WTC11 (cell line): ENCODE data around the gene PLXDC1. TPM values are rescaled to one million over a fixed set of nuclear protein-coding genes. Genes with fewer than 3 reads are reported as not detected.

ENCODE experiments used
- ATAC-seq: fragments of 200-7000 bp; cut with Tn5 transposase; 2 replicates; pipeline ENCODE4 v1.10.0; 2021; ENCODE audit warnings: mild to moderate bottlenecking, moderate library complexity
- CTCF ChIA-PET: fragments of 300-600 bp; sonication (Branson Sonifier 250); formaldehyde crosslinking; loops from one replicate; lab custom pipeline; 2021; ENCODE audit warnings: antibody characterized with exemption; lab: Charles Lee
- POLR2A ChIA-PET: fragments of 350-600 bp; sonication (Branson Sonifier 250); formaldehyde crosslinking; loops from one replicate; lab custom pipeline; 2021; ENCODE audit warnings: antibody characterized with exemption; lab: Charles Lee
- DNase-seq: peaks from one replicate; pipeline ENCODE4 v3.0.0; 2021; ENCODE audit warnings: low spot score
- H3K27ac Mint-ChIP-seq: 2 replicates; pipeline ENCODE4 v1.8.0; 2021; ENCODE audit warnings: mixed read lengths
- H3K27me3 Mint-ChIP-seq: 2 replicates; pipeline ENCODE4 v1.8.0; 2021; ENCODE audit warnings: low read depth, mild to moderate bottlenecking, moderate library complexity, mixed read lengths
- H3K36me3 Mint-ChIP-seq: 2 replicates; pipeline ENCODE4 v1.8.0; 2021; ENCODE audit warnings: mixed read lengths
- H3K4me1 Mint-ChIP-seq: 2 replicates; pipeline ENCODE4 v1.8.0; 2022; ENCODE audit warnings: mixed read lengths
- H3K4me3 Mint-ChIP-seq: 2 replicates; pipeline ENCODE4 v1.8.0; 2021; ENCODE audit warnings: mild to moderate bottlenecking, moderate library complexity, mixed read lengths
- H3K9me3 Mint-ChIP-seq: 2 replicates; pipeline ENCODE4 v1.8.0; 2021; ENCODE audit warnings: mixed read lengths
- CREB1 ChIP-seq: sonication (generic); formaldehyde crosslinking; IDR thresholded peaks from 2 replicates; pipeline ENCODE4 v1.8.0; 2023; ENCODE audit warnings: mild to moderate bottlenecking, missing genetic modification reagents
- FOXJ3 ChIP-seq: sonication (generic); formaldehyde crosslinking; IDR thresholded peaks from 2 replicates; pipeline ENCODE4 v1.9.0; 2021; ENCODE audit warnings: missing genetic modification reagents, mild to moderate bottlenecking, borderline replicate concordance
- HMGA2 ChIP-seq: fragments of 250-450 bp; sonication (Bioruptor Pico); IDR thresholded peaks from 2 replicates; pipeline ENCODE4 v1.4.0; 2021; ENCODE audit warnings: mild to moderate bottlenecking, moderate library complexity
- MXD4 ChIP-seq: fragments of 250-450 bp; sonication (Bioruptor Pico); IDR thresholded peaks from 2 replicates; pipeline ENCODE4 v1.8.0; 2021; ENCODE audit warnings: mild to moderate bottlenecking, moderate library complexity, borderline replicate concordance
- NR3C1 ChIP-seq: sonication (generic); formaldehyde crosslinking; conservative IDR thresholded peaks from 2 replicates; pipeline ENCODE4 v1.8.1; 2023; ENCODE audit warnings: low read depth, mild to moderate bottlenecking, missing genetic modification reagents
- ZNF219 ChIP-seq: sonication (generic); formaldehyde crosslinking; IDR thresholded peaks from 2 replicates; pipeline ENCODE4 v1.8.0; 2023; ENCODE audit warnings: missing genetic modification reagents, mild to moderate bottlenecking, borderline replicate concordance
- total RNA-seq: library from RNA; stranded (reverse); gene quantifications from 3 replicates; pipeline ENCODE4 v1.2.3, GENCODE V29; 2021
- TF ChIP-seq, protein P1 (sequence below): sonication (generic); formaldehyde crosslinking; IDR thresholded peaks from 2 replicates; pipeline ENCODE4 v1.8.0; 2022; ENCODE audit warnings: mild to moderate bottlenecking, missing genetic modification reagents
- TF ChIP-seq, protein P2 (sequence below): sonication (generic); formaldehyde crosslinking; IDR thresholded peaks from 2 replicates; pipeline ENCODE4 v1.8.0; 2023; ENCODE audit warnings: missing genetic modification reagents, mild to moderate bottlenecking, borderline replicate concordance
- TF ChIP-seq, protein P3 (sequence below): sonication (generic); formaldehyde crosslinking; IDR thresholded peaks from 2 replicates; pipeline ENCODE4 v1.8.1; 2023; ENCODE audit warnings: mild to moderate bottlenecking, missing genetic modification reagents, moderate library complexity
- TF ChIP-seq, protein P4 (sequence below): sonication (generic); formaldehyde crosslinking; IDR thresholded peaks from 2 replicates; pipeline ENCODE4 v1.8.0; 2023; ENCODE audit warnings: mild to moderate bottlenecking, missing genetic modification reagents
- TF ChIP-seq, protein P5 (sequence below): sonication (generic); formaldehyde crosslinking; IDR thresholded peaks from 2 replicates; pipeline ENCODE4 v1.8.0; 2022; ENCODE audit warnings: mild to moderate bottlenecking, missing genetic modification reagents
- TF ChIP-seq, protein P6 (sequence below): sonication (generic); formaldehyde crosslinking; IDR thresholded peaks from 2 replicates; pipeline ENCODE4 v1.8.1; 2023; ENCODE audit warnings: mild to moderate bottlenecking, missing genetic modification reagents

The PLXDC1 gene
- total RNA-seq, 1 experiment from 2014 or later, result 5.4 TPM

DNA sequence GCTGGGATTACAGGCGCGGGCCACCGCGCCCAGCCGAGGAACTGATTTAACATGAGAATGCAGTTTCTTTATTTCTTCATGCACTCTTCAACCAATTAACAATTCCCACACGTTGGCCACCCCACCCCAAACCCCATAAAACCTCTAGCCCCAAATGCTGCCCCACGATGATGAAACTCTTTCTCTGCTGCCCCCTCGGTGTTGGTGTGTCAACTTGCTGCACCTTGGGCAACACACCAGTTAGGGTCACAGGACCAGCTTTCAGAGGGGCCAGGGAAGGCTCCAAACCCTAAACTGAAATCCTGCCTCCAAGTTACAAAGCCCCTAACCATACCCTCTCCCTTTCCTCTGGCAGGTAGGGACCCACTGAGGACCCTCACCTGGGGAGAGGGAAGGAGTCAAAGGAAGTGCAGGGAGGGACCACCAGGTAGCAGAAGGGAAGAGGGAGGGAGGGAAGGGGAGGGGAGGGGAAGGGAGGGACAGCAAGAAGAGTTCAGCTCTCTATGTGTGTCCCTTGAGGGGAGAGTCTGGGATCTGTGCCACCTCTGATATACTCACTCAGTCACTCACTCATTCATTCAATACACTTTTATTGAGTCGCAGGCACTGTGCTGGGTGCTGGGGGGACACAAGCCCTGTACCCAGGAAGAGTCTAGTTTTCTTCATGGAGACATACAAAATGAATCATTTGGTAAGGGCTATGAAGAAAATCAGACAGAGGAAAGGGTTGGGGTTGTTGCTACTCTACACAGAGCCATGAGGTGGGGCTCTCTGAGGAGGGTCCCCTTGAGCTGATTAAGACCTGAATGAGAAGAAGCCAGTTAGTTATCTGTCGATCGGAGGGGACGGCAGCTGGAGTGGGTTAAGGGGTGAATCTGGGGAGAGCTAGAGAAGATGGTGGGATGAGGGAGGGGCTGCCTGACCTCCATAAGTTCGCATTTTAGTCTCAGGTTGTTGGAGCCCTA, 3.9 kb downstream of the PLXDC1 start:
- no peak overlapping the region for H3K4me3 Mint-ChIP-seq
- no peak overlapping the region for H3K27ac Mint-ChIP-seq
- POLR2A ChIA-PET, result interaction anchor here (0.5 to 0.6 kb wide), 2 partner anchors 41 to 678 kb away, joined by 3 read pairs; no protein-coding TSS in a partner anchor
- ATAC-seq (no peak), DNase-seq (no peak)
- peaks cover 14% of the 10 kb centered on the region for H3K4me1 Mint-ChIP-seq
- H3K27me3 Mint-ChIP-seq, result peaks cover 34% of the 10 kb centered on the region
- TF ChIP-seq ZNF219 (CRISPR knock-in tag) (no peak), CREB1 (CRISPR knock-in tag) (no peak), NR3C1 (CRISPR knock-in tag) (no peak), FOXJ3 (CRISPR knock-in tag) (no peak), HMGA2 (CRISPR knock-in tag) (no peak), MXD4 (CRISPR knock-in tag) (no peak)
- TF ChIP-seq, protein P1, sequence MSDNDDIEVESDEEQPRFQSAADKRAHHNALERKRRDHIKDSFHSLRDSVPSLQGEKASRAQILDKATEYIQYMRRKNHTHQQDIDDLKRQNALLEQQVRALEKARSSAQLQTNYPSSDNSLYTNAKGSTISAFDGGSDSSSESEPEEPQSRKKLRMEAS (CRISPR knock-in tag), result no peak
- TF ChIP-seq, protein P2, sequence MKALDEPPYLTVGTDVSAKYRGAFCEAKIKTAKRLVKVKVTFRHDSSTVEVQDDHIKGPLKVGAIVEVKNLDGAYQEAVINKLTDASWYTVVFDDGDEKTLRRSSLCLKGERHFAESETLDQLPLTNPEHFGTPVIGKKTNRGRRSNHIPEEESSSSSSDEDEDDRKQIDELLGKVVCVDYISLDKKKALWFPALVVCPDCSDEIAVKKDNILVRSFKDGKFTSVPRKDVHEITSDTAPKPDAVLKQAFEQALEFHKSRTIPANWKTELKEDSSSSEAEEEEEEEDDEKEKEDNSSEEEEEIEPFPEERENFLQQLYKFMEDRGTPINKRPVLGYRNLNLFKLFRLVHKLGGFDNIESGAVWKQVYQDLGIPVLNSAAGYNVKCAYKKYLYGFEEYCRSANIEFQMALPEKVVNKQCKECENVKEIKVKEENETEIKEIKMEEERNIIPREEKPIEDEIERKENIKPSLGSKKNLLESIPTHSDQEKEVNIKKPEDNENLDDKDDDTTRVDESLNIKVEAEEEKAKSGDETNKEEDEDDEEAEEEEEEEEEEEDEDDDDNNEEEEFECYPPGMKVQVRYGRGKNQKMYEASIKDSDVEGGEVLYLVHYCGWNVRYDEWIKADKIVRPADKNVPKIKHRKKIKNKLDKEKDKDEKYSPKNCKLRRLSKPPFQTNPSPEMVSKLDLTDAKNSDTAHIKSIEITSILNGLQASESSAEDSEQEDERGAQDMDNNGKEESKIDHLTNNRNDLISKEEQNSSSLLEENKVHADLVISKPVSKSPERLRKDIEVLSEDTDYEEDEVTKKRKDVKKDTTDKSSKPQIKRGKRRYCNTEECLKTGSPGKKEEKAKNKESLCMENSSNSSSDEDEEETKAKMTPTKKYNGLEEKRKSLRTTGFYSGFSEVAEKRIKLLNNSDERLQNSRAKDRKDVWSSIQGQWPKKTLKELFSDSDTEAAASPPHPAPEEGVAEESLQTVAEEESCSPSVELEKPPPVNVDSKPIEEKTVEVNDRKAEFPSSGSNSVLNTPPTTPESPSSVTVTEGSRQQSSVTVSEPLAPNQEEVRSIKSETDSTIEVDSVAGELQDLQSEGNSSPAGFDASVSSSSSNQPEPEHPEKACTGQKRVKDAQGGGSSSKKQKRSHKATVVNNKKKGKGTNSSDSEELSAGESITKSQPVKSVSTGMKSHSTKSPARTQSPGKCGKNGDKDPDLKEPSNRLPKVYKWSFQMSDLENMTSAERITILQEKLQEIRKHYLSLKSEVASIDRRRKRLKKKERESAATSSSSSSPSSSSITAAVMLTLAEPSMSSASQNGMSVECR (CRISPR knock-in tag), result no peak
- TF ChIP-seq, protein P3, sequence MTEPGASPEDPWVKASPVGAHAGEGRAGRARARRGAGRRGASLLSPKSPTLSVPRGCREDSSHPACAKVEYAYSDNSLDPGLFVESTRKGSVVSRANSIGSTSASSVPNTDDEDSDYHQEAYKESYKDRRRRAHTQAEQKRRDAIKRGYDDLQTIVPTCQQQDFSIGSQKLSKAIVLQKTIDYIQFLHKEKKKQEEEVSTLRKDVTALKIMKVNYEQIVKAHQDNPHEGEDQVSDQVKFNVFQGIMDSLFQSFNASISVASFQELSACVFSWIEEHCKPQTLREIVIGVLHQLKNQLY, result no peak
- TF ChIP-seq, protein P4, sequence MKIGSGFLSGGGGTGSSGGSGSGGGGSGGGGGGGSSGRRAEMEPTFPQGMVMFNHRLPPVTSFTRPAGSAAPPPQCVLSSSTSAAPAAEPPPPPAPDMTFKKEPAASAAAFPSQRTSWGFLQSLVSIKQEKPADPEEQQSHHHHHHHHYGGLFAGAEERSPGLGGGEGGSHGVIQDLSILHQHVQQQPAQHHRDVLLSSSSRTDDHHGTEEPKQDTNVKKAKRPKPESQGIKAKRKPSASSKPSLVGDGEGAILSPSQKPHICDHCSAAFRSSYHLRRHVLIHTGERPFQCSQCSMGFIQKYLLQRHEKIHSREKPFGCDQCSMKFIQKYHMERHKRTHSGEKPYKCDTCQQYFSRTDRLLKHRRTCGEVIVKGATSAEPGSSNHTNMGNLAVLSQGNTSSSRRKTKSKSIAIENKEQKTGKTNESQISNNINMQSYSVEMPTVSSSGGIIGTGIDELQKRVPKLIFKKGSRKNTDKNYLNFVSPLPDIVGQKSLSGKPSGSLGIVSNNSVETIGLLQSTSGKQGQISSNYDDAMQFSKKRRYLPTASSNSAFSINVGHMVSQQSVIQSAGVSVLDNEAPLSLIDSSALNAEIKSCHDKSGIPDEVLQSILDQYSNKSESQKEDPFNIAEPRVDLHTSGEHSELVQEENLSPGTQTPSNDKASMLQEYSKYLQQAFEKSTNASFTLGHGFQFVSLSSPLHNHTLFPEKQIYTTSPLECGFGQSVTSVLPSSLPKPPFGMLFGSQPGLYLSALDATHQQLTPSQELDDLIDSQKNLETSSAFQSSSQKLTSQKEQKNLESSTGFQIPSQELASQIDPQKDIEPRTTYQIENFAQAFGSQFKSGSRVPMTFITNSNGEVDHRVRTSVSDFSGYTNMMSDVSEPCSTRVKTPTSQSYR (CRISPR knock-in tag), result no peak
- TF ChIP-seq, protein P5, sequence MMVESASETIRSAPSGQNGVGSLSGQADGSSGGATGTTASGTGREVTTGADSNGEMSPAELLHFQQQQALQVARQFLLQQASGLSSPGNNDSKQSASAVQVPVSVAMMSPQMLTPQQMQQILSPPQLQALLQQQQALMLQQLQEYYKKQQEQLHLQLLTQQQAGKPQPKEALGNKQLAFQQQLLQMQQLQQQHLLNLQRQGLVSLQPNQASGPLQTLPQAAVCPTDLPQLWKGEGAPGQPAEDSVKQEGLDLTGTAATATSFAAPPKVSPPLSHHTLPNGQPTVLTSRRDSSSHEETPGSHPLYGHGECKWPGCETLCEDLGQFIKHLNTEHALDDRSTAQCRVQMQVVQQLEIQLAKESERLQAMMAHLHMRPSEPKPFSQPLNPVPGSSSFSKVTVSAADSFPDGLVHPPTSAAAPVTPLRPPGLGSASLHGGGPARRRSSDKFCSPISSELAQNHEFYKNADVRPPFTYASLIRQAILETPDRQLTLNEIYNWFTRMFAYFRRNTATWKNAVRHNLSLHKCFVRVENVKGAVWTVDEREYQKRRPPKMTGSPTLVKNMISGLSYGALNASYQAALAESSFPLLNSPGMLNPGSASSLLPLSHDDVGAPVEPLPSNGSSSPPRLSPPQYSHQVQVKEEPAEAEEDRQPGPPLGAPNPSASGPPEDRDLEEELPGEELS (CRISPR knock-in tag), result no peak
- TF ChIP-seq, protein P6, sequence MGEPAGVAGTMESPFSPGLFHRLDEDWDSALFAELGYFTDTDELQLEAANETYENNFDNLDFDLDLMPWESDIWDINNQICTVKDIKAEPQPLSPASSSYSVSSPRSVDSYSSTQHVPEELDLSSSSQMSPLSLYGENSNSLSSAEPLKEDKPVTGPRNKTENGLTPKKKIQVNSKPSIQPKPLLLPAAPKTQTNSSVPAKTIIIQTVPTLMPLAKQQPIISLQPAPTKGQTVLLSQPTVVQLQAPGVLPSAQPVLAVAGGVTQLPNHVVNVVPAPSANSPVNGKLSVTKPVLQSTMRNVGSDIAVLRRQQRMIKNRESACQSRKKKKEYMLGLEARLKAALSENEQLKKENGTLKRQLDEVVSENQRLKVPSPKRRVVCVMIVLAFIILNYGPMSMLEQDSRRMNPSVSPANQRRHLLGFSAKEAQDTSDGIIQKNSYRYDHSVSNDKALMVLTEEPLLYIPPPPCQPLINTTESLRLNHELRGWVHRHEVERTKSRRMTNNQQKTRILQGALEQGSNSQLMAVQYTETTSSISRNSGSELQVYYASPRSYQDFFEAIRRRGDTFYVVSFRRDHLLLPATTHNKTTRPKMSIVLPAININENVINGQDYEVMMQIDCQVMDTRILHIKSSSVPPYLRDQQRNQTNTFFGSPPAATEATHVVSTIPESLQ (CRISPR knock-in tag), result no peak
- CTCF ChIA-PET, result interaction anchor here (0.6 to 2.3 kb wide), 11 partner anchors 17 to 412 kb away, joined by 3 to 21 read pairs (median 3); partner anchors contain the start of gene STAC2
- H3K9me3 Mint-ChIP-seq, result no peaks in the 10 kb centered on the region
- no peaks in the 10 kb centered on the region for H3K36me3 Mint-ChIP-seq
